ENCODE measurements around the gene RALBP1.

RALBP1 gene

DNA sequence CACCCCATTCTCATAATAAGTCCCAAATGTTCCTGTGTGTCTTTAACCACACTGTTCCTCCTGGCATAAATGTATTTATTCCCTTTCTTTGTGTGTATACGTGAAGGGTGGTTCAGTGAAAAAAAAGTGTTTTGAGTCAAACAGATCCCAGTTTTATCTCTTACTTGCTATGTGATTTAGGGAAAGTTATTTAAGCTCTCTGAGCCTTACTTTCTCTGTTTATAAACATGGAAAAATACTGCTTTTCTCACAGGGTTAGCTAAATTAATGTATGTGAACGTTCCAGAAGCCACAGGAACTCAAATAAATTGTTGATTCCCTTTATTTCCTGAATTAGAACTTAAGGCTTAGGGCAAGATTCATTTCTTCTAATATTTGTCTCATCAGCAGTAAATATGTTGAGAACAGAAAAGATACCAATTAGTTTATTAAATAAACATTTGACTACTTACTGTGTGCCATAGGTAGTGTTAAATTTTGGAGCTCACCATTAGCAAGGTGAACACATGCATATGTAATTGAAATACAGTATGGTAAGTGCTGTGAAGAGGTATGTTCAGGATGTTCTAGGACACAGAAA, 33.2 kb downstream of the RALBP1 start:
- DNase-seq (ENCODE audit: low read depth) = no peak

DNA sequence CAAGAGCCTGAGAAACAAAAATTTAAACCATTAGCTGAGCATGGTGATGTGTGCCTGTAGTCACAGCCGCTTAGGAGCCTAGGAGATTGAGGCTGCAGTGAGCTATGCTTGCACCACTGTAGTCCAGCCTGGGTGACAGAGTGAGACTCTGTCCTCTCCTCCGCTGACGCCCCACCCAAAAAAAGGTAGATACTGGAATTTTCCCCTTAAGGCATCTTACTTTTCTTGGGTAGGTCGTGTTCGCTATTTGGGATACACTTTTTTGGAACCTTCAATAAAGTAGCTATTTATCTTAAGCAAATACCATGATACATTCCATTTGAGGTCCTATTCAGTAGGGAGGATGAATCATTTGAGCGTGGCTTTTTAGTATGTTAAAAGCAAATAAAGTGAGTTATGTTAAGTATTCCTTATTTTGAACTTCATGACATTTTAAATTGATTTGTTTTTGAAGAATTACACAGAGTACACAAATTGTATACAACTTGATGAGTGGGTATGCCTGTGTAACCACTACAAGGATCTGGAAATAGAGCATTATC, 38.7 kb downstream of the RALBP1 start:
- no peak for DNase-seq (ENCODE audit: low read depth)

DNA sequence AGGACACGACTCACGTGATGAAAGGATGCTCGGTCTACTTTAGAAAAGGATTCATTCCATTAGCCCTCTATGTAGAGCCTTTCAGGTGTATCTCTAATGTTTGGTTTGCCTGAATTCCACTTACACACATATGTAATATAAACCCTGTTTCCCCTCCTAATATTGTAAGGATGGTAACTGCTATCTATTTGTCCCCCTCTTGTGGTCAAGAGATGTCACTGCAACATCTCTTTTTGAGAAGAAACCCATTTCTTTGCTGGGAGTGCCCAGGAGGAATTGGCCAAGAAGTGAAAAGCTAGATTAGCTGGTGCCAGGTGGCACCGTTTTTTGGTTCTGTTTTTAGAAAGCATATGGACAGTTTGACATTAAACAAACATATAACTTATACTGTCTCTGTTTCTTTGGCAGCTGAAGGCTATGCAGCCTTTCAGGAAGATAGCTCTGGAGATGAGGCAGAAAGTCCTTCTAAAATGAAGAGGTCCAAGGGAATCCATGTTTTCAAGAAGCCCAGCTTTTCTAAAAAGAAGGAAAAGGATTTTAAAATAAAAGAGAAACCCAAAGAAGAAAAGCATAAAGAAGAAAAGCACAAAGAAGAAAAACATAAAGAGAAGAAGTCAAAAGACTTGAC, 41.2 kb downstream of the RALBP1 start:
- no peak for DNase-seq (ENCODE audit: low read depth)

DNA sequence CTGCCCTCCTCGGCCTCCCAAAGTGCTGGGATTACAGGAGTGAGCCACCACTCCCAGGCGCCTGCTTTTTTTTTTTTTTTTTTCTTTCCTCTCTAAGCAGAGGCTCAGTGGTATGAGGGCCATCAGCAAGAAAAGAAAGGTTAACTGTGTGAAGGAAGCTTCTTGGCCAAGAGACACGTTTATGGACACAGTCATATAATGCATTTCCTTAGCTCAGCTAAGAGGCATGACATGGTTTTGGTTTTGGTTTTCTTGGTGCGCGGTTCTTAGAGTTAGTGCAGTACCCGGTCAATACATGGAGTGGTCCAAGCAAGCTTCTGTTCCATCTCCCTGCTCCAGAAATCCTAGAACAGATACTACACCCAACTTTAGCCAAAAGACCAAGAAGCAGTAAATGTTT, 42.6 kb downstream of the RALBP1 start:
- DNase-seq (ENCODE audit: low read depth) = no peak

DNA sequence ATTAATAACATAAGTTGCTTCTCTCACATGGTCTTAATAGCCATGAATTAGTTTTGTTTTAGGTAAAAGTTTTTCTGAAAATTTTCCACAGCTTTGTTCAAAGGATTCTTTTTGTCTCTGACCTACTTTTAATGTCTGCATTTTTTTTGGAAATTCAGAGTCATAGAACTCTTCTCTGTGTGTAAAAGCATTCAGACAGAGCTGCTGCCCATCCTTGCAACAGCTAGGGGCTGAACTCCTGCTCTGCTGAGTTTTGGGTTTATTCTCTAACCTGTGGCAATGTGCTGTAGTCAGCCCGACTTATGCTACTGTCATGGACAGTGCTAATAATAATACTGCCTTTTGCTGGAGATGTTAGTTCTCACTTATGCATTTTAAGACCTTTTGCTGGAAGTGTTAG, 44.1 kb downstream of the RALBP1 start:
- DNase-seq (ENCODE audit: low read depth) = no peak

DNA sequence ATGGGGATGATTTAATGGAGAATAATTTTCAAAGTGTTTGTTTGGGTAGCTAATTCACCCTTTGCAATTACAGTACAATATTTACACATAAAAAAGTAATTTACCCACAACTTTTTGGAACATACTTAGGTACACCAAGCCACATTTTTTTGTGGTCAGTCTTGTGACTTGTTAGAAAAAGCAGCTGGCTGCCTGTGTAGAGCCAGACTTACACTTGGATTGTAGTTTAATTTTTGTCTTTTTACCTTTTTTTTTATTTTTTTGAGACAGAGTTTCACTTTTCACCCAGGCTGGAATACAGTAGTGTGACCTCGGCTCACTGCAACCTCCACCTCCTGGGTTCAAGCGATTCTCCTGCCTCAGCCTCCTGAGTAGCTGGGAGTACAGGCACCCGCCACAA, 45.4 kb downstream of the RALBP1 start:
- DNase-seq (ENCODE audit: low read depth) = no peak

DNA sequence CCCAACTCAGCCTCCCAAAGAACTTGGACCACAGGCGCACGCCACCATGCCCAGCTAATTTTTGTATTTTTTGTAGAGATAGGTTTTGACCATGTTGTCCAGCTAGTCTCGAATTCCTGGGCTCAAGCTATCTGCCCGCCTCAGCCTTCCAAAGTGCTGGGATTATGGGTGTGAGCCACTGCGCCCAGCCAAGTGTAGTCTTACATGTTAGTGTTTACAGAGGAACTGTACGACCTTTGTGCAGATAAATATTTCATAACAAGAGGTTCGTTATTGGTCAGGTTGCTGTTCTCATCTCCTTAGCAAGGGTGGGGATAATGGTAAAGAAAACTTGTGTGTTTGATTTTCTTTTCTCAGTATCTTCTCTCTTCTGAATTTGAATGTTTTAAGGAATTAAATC, 46.5 kb downstream of the RALBP1 start:
- no peak for DNase-seq (ENCODE audit: low read depth)

DNA sequence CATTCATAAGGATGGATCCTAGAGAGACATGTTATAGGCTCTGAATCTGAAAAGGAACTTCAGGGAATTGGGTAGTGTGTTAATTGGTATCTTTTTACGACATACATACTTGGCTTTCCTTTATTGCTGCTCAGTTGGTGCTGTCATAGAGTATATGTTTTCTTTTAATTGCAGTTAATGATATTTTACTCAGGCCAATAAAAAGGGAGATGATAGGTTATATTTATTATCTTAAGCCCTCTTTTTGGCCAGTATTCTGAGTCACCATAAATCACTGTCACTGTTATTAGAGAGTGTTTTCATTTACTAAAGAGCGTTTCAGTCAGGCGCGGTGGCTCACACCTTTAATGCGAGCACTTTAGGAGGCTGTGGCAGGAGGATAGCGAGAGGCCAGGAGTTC, 47.6 kb downstream of the RALBP1 start:
- no peak for DNase-seq (ENCODE audit: low read depth)

DNA sequence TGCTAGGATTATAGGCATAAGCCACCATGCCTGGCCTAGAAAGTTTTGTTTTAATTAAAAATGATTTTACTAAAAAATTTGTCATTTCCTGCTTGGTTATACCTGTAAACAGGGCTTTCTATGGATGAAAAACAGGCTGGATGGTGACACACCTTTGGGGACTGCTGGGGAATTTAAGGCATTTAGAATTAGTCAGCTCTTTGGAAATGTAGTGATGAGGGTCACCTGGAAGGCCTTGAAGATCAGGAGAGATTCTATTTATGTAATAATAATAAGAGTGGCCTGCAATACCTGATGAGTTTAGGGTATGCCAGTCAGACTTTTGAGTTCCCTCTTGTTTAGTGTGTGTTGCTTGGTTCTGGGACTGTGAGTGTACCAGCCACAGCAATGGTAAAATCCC, 51.1 kb downstream of the RALBP1 start:
- DNase-seq (ENCODE audit: low read depth) = no peak

DNA sequence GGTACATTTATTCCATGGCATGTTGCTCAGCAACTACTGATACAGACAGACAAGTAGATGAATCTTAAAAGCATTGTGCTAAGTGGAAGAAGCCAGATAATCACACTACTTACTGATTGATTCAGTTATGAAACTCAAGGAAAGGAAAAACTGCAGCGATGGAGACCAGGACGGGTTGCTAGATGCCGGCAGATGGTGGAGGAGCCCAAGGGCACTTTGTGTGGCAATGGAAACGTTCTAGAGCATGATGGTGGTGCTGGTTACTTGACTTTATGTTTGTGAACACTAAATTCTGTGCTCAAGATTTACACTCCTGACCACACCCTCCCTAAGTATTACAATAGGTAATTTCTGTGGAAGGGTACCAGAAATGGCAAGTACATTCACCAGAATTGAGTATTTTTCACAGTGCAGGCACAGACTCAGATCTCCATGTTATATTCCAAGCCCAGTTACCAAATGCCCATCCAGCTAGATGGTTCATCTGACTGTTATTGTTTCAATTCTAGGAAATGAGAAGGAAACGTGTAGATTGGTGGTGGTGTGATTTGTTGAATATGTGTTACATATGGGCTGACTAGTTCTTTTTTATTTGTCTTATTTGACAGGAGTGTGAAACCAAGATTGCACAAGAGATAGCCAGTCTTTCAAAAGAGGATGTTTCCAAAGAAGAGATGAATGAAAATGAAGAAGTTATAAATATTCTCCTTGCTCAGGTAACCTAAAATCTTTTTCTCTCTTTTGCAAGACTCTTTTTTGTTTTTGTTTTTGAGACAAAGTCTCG, 55.1 kb downstream of the RALBP1 start:
- no peak for DNase-seq (ENCODE audit: low read depth)

DNA sequence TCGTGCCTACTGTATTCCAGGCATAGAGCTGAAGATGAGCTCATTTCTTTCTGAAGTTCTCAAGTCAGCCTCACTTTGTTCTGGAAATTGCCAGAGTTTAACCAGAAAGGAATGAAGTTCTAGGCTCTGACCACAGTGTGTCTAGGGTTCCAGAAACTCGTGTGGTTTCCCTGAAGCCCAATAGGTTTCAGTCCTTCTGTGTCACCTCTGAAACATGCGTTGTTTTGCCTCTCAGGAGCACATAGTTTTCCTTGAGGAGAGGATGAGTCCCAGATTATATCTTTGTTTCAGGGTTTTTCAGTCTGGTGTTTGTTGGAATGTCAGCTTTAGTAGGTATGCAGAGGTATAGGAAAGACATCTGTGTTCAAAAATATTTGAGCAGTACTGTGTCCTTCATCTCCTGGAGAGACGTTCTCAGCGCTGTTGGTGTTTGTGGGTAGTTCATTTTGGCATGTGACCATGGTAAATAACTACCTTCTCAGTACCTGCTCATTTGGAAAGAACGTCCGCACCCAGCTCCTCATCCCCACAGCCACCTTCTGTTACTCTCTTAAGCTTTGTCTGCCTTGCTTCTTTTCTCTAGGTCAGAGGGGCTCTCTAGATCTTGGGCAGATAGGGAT, 56.6 kb downstream of the RALBP1 start:
- DNase-seq (ENCODE audit: low read depth) = no peak

DNA sequence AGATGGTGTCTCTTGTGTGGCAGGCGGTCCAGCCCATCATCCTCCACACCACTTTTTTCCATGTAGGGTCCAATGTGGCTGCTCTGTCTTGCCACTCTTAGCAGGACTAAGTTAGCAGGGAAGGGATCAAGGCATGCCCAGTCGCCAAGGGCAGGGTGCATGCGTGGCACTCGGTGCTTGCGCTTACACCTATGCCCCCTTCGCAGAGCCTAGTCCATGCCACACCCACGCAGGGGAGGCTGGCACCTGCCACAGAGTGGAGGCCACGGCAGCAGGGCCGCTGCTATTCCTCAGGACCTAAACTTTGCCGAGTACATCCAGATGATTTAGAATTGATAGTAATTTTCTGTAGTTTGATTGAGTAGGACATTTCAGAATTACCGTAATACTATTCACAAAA, 59.5 kb downstream of the RALBP1 start:
- no peak for DNase-seq (ENCODE audit: low read depth)

DNA sequence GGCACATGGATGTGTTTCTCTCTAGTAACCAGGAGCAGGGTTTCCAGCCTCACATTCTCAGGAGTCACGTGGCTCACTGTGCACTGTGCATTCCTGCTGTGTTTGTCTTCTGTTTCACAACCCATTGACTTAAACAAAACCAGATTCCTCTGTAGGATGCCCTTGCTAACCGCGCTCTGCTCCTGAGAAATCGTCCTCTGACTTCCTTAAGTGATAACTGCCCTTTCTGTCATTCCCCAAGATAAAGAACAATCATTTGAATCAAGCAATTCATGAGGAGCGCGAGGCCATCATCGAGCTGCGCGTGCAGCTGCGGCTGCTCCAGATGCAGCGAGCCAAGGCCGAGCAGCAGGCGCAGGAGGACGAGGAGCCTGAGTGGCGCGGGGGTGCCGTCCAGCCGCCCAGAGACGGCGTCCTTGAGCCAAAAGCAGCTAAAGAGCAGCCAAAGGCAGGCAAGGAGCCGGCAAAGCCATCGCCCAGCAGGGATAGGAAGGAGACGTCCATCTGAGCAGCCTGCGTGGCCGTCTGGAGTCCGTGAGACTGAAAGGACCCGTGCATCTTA, 60.2 kb downstream of the RALBP1 start:
- DNase-seq (ENCODE audit: low read depth) = no peak

DNA sequence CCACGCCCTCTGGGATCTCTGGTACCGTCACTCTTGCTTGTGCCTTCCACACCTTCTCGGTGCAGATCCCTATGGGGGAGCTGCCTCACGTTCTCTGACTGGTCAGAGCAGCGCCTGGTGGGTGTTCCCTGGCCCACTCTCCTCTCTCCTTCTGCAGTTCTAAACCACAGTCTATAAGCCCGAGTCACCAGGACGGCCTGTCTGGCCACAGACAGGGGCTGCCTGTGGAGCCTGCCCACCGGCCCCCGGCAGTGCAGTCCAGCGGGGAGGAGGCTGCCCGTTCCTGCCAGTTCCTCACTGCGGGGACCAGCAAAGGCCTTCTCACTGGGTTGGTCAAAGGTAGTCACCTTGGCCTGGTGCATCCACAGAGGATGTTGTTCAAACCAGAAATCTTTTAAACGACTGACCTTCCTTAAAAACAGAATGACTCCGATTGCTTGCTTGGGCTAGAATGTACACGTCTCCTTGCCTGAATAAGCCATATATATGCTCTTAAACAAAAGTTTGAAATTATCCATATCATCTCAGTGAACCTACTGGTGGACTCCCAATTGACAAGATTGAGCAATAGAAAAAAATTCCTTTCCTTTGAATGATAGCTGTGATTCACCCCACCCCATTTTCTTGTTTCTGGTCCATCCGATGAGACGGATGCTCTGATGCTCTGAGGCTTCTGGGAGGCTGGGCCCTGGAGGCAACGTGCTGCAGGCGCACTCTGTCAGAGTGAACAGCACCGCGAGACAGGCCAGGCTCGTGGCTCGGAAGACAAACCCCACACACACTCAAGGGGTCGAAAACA, 61.2 kb downstream of the RALBP1 start:
- no peak for DNase-seq (ENCODE audit: low read depth)

DNA sequence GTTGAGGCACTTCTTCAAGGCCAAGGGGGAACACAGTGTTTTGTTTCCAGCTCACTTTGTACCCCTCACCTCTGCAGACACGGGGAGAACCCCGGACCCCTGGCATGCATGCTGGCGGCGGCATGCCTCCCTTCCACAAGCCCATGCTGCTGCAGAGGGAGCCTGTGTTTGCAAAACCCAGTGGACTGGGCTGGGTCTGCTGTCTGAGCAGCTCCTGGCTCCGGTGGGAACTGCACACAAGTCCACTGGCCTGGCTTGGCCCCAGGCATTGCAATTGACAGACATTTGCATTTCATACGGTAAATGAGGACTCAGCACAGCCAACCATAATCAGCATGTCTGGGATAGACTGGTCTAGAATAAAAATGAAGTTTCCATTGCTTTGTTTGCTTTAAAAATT, 62.4 kb downstream of the RALBP1 start:
- no peak for DNase-seq (ENCODE audit: low read depth)

DNA sequence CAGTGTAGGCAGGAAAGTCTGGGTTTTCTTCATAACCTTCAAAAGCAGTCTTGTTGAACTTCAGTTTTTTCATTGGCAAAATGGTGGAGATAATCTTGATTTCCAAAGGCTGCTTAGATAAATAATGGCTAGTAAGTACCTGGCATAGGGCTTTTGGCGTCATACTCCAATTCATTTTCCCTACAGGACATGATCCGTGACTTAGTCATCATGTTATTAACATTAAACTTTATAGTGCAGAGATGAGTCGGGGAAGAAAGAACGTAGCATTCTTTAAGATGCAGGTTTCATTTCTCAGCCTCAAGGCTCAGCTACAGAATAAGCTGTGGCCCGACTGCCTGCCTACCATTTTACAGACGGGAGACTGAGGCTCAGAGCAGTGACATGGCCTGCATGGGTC, 64.0 kb downstream of the RALBP1 start:
- DNase-seq (ENCODE audit: low read depth) = no peak

DNA sequence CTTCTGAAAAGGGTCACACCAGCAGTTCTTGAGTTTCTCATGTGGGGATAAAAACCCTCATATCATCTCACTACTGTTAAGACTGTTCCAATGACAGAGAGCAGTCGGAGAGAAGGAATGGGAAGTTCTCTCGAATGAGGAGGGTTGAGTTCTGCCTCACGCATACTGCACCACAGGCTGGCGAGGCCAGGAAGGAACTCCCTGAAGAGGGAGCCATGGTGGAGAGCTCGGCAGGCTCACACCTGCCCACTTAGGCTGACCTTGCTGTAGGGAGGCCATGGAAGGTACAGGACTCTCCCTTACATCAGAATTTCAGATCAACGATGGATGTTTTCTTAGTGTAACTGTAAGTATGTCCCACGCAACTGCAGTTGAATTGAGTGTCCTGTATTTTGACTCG, 64.6 kb downstream of the RALBP1 start:
- no peak for DNase-seq (ENCODE audit: low read depth)

DNA sequence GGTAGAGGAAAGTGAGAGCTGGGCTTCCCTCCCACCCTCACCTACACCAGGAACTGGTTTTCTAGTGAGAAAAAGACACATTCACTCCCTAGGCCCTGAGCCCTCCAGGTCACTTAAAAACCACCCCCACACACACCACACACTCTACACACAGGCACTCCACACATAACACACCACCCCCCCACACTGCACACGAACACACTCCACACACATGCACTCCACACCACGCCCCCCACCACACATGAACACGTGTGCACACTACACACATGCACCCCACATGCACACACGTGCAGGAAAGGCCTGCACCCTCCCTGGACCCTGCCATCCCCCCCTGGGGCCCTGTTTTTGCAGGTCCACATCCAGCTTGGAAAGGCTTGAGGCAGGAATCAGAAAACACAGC, 67.6 kb downstream of the RALBP1 start:
- DNase-seq (ENCODE audit: low read depth) = no peak

DNA sequence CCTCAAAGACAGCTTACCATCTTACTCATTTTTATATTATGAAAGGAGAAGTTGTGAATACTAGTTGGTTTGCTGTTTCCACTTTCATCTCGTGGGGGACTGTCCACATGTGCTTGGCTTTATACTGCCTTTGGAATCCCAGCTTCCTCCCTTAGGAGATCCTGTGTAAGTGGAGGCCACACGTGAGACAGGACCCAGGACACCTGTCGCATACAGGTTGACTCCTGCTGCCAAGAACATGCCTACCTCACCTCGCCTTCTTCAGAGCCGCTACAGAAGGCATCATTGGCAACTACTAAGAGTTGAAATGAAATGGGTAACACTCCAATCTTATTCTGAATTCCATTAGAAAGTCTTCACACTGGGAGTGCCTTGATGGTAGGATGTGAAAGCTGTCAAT, 69.7 kb downstream of the RALBP1 start:
- DNase-seq (ENCODE audit: low read depth) = no peak

DNA sequence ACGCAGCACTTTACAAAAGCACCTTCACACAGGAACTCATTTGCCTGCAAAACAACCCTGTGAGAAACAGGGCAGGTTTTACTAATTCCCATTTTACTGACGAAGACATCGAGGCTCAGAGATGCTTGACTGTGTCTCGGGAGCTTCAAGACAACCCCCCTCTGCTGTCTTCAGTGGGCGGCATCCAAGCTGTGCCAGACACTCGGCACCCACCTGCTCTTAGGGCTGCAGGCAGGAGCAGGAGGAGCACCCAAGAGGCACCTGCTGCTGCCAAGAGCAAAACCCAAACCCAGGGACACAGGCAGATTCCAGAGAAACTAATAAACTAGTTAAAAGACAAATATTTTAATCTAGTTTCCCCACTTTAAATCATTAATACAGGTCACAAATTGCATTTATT, 71.2 kb downstream of the RALBP1 start:
- DNase-seq (ENCODE audit: low read depth) = no peak

DNA sequence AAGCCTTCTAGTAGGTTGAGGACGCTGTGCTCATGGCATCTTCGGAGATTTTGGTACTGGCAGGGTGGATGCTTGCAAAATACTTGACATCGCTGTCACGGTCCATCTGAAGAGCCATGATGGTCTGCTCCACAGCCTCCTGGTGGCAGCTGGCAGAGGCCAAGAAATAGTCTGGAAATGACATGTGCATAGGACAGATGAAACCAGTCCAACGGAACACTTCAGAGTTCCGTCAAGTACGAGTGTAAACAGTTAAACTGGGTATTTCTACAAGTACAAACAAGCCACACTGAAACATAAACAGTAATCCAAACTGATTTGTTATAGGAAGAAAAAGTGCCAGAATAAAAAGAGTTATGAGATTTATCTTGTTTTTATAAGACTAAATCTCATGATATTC, 72.5 kb downstream of the RALBP1 start:
- DNase-seq (ENCODE audit: low read depth) = no peak

DNA sequence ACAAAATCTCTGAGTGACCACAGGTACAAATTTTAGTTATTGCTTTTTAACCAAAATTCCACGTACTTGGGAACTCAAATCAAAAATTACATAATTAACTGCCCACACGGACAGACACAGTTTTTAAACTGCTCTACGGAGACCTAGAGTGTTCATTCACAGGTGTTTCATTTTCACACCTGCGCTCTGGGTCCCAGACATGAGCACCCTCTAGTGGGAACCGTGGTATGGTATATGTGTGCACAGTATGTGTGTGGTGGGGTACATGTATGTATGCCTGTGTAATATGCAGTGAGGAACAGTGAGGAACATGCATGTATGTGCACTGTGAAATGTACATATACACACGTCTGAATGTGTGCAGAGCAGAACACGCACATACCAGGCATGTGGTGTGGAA, 74.1 kb downstream of the RALBP1 start:
- no peak for DNase-seq (ENCODE audit: low read depth)

All from activated gamma-delta T cell treated with anti-CD3 and anti-CD28 coated beads, Interleukin-2, amount 50 U/mL, for 16 hours (primary cell).